Measurements from ENCODE around the gene RXRA.
A peak's percentile ranks its signal among the peaks of the same experiment; 100 is the strongest.

Gene RXRA

DNA sequence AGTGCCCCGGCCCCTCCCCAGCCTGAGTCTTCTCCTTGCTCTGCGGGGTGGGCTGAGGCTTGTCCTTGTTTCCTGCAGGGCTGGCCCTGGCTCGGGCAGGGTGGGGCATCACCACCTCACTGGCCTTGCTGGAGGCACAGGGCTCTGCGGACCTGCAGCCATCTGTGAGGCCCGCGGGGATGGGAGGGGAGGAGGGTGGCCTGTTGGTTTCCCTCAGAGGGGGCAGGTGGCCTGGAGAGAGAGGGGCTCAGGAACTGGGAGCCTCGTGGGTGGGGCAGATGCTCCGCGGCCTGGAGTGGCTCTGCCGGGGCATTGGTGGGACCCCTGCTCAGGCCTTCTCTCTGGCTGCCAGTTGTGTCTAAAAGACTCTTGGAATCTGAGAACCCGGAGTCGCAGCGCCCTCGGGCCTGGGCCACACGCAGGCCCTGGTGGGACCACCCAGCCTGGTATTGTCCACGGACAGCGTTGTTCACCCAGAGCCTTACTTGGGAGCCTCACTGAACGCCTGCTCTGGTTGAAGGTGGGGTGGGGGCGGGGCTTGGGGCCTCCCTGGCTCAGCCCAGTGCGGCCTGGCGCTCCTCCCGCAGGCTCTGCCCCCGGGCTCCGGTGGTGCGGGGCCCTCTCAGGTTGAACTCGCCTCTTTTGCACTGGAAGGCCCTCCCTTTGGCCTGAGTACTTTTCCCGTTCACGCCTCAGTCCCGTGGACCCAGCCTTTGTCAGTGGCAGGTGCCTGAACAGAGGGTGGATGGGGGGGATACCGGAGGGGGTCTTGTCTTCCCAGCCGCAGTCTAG is 111.3 kb downstream of the RXRA start:
- no peak for DNase-seq

DNA sequence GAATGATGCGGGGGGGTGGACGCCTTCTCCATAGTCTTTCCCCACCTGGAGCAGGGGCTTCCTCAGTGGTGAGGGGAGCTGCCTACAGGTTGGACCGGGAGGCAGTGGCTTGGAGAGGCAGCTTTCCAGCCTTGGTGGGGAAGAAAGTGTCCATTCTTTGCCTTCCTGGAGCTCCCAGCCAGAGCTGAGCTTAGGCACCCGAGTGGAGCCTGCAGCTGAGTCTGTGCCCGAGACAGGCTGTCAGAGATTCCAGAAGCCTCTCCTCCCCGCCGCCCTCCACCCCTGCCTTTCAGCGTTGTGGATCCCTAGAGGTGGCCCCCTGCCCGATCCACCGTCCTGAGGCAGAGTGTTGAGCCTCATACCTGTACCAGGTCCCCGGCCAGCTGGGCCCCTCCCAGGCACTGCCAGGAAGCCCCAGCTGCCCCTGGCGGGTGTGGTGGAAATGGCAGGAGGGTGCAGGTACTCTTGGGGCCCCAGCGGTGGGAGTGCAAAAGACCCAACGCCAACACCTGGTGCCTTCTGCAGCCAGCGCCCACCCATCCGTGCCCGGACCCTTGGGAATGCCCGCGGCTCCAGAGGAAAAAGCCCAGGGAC is 112.0 kb downstream of the RXRA start:
- DNase-seq = no peak

DNA sequence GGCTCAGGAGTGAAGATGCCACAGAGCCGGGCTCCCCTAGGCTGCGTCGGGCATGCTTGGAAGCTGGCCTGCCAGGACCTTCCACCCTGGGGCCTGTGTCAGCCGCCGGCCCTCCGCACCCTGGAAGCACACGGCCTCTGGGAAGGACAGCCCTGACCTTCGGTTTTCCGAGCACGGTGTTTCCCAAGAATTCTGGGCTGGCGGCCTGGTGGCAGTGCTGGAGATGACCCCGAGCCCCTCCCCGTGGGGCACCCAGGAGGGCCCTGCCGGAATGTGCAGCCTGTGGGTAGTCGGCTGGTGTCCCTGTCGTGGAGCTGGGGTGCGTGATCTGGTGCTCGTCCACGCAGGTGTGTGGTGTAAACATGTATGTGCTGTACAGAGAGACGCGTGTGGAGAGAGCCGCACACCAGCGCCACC is 113.1 kb downstream of the RXRA start:
- no peak for DNase-seq

DNA sequence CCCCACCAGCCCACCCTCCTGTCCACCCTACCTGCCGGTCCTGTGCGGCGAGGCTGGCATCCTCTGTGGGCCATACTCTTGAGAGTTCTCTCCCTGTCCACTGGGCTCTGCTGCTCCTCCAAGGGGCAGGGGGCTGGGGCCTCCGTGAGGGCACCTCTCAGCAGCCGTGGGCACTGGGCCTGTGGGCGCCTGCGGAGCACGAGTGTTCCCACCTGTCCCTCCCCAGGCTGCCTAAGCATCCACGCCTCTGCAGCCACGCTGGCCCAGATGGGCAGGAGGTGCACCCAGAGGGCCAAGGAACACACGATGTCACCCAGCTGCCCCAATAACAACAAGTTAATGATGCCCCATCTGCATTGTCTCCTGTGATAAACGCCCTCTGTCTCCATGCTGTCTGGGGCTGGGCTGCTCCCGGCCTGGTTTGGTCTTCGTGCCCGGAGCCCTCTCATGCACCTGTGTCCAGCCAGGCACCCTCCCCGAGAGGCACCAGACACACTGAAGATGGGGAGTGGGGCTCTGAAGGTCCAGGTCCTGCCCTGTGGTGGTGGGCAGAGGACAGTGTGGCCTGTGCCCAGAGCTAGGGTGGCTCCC is 114.5 kb downstream of the RXRA start:
- no peak for DNase-seq

DNA sequence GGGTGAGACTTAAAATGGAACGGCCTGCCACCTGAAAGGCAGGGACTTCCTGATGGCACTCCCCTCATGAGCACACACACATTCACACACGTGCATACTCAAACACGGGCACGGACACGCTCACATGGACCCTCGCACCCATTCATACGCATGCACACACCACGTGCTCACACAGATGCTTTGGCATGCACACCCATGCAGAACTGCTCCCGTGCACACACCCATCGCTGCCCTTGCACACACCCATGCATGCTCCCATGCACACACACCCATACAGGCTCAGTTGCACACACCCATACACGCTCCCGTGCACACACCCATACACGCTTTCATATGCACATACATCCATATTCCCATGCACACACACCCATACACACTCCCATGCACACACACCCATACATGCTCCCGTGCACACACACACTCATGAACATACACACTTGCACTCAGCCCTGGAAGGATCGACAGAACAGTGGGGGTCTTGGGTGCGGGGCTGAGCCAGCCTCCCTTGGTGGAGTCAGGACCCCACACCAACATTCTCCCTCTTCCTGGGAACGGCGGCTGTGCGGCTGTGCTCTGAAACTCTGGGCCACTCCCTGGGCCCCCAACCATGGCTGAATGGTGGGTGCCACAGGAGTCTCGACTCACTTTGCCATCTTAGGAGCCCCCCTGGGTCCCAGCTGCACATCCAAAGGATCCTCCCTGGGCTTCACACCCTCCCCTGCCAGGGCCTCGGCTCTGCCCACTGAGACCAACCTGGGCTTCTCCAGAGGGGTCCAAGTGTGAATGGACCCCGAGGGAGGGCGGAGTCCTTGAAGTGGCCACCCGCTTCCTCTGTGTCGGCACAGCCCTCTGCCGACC is 115.2 kb downstream of the RXRA start:
- DNase-seq = no peak

DNA sequence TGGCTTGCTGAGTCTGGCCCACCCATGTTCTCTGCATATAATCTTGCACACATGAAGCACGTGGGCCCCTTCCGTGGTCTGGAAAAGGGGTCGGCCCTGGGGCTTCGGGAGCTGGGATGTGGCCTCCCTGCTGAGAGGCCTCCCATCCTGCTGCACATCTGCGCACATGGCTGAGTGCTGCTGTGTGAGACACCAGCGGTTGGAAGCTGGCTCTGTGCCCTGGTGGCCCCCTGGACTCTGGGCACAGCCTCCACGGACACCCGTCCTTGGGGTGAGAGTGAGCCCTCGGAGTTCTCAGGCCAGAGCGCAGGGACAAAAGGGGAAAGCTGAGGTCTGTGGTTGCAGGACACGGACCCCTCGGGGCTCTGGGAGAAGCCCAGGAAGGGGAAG is 115.8 kb downstream of the RXRA start:
- DNase-seq = no peak

DNA sequence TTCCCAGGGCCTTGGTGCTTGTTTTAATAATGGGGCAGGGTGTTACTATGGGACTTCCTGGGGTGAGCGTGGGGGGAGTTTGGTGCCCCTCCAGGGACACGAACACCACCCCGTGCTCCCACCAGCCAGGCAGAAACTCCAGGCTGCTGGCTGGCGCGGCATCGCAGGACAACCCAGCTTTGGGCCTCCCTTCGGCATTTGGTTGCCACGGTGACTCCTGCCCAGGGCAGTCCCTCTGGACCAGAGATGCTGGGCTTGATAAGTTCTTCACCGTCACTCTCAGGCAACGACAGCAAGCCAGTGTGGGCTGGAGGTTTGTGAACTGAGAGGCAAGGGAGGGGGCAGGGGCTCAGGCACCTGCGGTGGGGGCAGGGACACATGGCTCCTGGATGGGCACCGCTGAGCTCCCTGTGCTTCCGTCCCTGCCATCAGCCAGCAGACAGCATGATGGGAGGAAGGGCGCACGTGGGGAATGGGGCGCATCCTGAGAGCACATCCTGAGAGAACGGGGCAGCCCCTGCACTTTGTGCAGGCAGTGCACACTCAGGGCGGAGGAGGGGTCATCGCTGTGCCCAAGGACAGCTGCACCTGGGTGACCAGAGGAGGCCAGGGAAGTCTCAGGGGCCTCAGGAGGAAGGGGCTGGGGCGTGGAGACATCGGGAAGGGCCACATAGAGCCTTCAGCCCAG is 116.4 kb downstream of the RXRA start:
- DNase-seq = no peak

DNA sequence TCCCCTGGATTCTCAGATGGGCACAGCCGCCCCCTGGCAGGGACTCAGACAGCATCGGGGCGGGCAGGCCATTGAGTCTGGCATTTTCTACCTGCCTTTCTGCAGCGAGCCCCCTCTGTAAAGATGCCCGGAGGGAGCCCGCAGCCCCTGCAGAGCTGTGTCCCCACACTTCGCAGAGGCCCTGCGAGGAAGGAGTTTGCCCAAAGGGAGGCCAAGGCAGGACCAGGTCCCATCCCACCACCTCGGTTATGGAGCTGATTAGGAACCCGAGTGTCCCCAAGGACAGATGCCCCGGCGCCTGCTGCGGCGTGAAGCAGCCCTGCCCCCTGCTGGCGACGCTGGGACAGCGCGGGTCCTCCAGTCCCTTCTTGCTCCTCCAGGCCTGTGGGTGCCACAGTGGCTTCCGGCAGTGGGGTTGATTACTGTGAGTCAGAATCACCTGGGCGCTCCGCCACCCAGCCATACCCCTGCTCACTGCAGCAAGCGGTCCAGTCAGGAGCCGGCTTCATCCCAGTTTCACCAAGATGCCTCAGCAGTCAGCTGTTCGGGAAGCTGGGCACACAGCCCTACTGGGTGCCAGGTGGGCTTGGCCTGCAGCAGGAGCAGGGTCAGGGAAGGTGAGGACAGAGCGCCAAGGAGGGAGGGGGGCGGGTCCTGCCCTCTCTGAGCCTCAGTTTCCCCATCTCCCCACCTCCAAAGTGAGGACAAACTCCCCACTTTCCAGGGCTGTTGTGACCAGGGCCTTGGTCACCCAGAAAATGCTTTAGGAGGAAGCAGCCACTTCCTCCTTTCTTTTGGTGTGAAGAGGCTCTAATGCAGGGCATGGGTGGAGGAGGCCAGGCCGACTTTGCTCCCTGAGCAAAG is 117.2 kb downstream of the RXRA start:
- peak; percentile 92 for DNase-seq

DNA sequence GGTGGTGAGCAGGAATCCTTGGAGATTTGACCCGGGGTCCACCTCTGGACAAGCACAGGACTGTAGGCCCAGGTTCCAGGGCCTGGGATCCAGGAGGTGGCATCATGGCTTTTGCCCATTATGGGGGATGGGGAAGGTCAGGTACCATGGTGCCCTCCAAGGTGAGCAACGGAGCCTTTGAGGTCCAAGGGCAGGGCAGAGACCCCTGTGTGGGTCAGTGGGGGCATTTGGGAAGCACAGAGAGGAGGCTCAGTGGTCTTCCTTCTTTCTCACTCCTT is 117.7 kb downstream of the RXRA start:
- DNase-seq = no peak

DNA sequence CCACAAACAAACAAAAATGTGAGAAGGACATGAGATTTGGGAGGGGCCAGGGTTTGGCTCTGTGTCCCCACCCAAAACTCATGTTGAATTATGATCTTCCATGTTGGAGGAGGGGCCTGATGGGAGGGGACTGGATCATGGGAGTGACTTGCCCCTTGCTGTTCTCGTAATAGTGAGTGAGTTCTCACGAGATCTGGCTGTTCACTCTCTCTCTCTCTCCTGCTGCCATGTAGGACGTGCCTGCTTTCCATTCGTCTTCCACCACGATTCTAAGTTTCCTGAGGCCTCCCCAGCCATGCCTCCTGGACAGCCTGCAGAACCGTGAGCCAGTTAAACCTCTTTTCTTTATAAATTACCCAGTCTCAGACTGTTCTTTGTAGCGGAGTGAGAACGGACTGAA is 118.7 kb downstream of the RXRA start:
- no peak for DNase-seq

DNA sequence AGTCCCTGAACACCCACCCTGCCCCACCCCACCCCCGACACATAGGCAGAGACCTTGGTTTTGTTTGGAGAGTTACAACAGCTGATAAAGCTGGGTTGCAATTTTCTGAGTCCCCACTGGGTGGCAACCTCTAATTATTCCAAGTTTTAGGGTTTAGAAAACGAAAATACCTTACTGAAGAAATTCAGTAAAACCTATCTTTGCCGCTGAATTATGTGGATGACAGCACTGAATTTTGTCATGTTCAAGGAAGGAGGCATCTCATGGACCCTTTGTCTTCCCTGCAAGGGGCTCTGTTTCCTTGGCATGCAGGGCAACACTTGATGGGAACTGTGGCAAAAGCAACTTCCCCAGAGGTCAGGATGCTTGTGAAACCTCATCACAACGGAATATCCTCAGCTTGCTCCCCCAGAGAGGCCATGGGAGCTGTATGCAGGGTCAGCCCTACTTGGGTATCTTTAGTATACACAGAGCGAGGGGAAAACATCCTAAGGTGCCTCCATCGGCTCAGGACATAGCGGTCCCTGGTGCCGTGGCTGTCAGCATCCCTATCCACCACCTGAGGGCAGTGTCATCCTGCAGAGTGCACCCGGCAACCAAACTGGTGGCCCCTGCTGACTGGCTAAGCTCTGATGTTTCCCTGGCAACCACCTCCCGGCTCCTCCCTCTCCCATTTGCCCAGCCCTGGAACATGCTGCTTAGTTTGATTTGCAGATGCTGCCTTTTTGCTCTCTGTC is 123.1 kb downstream of the RXRA start:
- peak; percentile 75 for DNase-seq

DNA sequence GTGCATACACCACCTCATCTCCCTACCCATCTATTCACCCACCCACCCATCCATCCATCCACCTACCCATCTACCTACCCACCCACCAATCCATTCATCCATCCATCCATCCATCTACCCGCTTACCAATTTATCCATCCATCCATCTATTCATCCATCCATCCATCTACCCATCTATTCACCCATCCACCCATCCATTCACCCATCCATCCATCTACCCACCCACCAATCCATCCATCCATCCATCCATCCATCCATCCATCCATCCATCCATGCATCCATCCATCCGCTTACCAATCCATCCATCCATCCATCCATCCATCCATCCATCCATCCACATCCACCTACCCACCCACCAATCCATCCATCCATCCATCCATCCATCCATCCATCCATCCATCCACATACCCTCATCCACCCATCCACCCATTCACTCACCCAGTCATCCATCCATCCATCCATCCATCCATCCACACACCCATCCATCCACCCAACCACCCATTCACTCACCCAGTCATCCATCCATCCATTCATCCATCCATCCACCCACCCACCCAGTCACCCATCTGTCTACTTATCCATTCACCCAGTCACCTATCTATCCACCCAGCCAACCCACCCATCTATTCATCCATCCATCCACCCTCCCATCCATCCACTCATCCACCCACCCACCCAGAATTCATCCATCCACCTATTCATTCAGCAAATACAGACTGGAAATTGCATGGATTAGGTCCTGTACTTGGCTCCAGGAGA is 125.6 kb downstream of the RXRA start:
- no peak for DNase-seq

DNA sequence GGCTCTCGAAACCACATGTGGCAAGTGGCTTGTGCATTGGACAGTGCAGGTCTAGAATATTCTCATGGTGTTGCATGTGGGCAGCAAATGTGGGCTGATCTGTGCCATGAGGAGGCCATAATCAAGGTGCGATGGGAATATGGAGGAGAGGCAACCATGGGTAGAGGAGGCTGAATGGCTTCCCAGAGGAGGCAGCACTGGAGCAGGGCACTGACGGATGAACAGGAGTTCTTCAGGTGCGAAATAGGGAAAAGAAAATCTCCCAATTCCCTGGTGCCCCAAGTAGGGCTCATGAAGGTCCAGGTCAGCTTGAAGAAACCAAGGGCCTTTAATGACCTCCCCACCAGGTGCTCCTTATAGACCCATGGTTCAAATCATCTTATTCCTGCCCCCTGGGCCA is 126.5 kb downstream of the RXRA start:
- no peak for DNase-seq

DNA sequence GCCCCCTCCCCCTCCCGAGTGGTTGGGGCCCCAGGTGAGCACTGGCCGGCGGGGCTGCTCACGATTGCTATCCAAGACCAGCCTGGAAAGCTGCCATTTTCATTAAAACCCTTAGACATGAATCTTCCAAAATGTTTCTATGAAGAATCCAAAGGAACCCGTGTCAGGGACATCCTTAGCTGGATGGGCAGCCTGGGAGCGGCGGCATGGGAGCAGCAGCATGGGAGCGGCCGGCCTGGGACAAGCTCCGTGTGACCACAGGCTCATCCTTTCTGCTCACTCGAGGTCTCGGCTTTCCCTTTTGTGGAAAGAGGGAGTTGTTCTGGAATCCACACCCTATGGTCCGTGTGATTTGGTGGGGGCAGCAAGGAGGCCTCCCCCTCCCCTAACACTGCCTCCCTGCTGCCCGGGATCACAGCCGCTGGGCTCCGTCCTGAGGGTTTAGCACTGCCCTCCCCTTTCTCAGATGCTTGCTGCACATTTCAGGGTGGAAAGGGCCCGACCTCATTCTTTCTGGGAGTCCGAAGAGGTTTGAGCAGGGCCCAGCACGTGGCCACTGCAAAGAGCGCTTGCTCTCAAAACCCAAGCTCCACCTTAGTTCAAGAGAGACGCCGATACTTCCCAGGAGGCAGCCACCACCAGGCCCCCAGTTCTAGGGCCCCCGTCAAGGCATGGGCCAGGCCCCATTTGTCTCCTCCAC is 127.7 kb downstream of the RXRA start:
- no peak for DNase-seq

DNA sequence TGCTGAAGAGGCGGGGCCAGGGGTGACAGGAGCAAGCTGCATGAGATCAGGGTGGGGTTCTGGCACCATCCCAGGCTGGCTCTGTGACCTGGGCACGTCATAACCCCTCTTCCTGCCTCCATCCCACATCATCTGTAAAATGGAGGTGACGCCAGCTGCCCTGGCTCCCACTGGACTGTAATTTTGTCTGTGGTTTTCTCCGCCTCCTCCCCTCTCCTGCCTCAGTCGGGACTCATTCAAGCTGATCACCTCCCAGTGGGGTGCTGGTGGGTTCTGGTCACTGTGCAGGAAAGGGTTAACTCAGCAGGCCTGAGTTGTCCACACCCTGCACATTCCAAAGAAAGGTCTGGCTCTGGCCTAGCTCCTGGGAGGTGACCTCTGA is 128.2 kb downstream of the RXRA start:
- no peak for DNase-seq

DNA sequence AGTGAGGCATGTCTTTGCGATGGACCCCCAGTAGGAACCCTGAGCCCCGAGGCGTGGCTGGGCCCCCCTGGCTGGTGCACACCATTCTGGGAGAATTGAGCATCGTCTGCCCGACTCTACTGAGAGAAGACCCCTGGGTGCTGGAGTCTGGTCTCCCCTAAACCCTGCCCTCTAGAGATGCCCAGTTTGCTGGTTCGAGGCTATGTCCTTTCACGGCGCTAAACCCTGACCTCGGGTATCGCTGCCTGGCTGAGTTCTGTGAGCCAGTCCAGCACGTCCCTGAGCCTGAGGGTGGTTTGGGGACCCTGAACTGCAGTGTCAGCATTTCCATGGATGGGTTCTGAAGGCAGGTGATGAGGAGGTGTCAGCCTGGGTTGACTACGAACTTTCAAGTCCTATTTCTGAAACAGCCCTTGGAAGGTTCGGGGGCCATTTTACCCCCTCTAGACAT is 128.8 kb downstream of the RXRA start:
- no peak for DNase-seq

DNA sequence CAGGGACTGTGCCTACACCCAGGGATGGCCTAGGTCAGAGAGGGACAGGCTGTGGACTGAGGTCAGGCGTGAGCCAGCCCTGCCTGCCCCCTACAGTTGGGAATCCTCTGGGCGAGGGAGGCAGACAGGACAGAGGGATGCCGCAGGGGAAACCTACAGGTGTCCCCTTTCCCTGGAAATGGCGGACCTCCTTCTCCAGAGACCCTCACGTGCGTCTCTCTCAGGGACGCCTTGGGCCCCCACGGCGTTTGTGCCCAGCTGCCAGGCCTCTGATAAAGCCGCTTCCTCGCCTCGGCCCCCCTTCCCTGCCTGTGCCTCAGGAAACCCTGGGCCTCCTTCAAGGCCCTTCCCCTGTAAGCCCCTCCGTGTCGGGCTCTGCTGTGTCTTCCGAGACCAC is 129.3 kb downstream of the RXRA start:
- no peak for DNase-seq

DNA sequence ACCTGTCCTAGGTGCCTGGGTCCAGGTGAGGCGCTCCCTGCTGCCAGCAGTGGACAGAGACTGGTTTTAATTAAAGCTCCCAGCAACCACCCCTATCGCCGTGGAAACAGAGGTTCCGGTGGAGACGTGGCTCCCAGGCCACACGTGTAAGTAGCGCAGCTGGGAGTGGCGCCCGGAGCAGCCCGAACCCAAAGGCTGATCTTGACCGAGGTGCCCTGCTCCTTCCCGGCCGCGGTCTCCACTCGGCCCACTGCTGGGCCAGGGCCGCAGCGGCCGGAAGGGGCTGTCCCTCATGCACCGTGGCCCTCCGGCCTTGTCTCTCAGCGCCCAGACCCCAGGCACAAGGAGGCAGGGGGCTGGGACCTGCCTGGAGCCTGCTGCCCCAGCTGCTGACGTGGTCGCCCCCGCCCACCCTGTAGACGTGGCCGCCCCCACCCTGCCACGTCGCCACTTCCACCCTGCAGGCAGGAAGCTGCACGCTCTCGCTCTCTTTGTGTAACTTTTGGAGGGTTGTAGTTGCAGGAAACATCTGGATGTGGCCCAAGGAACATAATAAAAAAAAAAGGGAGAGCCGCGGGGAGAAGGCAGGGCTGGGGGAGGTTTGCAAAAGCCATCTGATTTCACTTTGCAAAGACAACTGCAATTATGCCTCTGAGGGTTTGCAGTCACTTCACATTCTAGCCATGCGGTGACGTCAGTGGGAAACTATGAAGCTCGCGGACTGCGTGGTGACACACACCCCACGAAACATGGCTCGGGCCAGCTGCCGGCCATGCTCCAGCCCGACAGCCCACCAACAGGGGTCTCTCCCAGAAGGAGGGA is 129.9 kb downstream of the RXRA start:
- peak; percentile 35 for DNase-seq

DNA sequence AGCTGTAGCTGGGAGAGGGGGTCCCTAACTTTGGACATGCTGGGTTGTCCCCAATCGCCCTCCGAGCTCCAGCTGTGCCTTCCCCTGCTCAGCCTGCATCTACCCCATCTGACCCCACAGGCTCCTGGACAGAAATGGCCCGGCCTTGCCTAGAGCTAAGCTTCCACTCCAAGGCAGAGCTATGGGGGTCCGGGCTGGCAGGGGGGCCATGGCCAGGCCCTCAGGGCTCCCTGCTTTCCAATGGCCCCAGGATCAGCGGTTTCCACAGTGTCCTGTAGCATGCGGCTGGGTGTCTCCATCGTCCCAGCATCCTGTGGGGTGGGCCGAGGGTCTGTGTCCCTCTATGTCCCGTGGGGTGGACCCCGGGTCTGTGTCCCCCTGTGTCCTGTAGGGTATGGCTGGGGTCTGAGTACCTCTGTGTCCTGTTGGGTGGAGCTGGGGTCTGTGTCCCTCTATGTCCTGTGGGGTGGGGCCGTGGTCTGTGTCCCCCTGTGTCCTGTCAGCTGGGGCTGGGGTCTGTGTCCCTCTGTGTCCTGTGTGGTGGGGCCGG is 130.6 kb downstream of the RXRA start:
- DNase-seq = no peak
